Measurements from ENCODE around the gene ZNF93. TPM values are rescaled to one million over a fixed set of nuclear protein-coding genes. Genes with fewer than 3 reads are reported as not detected.

The ZNF93 gene
- total RNA-seq, 1 donor from 2014 or later: 4.2 TPM

Other genes with a start within 250 kb of the ZNF93 start
- 114 TPM for gene ATP13A1, start 237.3 kb upstream of the ZNF93 start, total RNA-seq
- gene ZNF101, start 232.1 kb upstream of the ZNF93 start, total RNA-seq: 6.9 TPM
- gene ZNF14, start 167.8 kb upstream of the ZNF93 start, total RNA-seq: 5.4 TPM
- gene ZNF506, start 79.2 kb upstream of the ZNF93 start, total RNA-seq: 33.6 TPM
- gene ZNF253, start 35.1 kb upstream of the ZNF93 start, total RNA-seq: 4.9 TPM
- 2.5 TPM for gene ZNF682, start 138.6 kb downstream of the ZNF93 start, total RNA-seq
- gene ZNF90, start 177.1 kb downstream of the ZNF93 start, total RNA-seq: 5.4 TPM

Measured in vagina (tissue), 1 donor.